ENCODE data around the gene AIRE. TPM values are rescaled to one million over a fixed set of nuclear protein-coding genes. Genes with fewer than 3 reads are reported as not detected.
A peak's percentile ranks its signal among the peaks of the same experiment; 100 is the strongest.

Gene AIRE
- total RNA-seq, 6 donors from 2014 or later: not detected

DNA sequence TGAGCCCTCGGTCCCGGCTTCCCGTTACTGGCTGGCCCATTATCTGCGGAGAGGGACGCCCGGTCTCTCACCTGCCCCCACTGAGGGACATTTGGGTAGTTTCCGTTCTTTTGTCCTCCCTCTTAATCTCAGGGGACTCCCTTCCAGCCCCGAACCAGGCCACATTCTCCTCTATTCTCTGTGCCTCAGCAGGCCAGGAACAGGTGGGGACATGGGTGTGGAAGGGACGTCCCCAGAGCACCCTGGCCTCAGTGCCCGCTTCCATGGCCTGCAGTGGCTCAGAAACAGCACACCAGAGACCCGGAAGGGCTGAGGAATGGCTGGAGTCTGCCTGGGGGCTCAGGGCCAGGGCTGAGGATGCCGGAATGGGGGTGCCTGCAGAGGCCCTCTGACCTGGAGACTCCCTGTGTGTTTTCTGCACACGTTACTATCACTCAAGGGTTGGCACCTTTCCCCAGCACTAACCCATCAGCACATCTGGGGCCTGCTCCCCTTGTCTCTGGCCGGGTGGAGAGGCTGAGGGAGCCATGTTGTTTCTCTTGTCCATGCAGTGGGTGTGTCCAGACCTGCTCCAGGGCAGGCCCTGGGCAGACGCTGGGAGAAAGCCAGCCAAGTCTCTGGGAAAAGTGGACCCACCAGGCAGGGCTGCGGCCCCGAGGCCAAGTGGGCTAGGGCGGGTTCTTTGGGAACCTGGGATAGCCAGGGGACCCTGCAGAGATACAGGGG, 14.0 kb upstream of the AIRE start:
- no peaks in the 10 kb centered on the region for H3K36me3 ChIP-seq
- WGBS, 2 donors: 87 to 96% methylated on average over 13 to 18 of the region's 18 CpGs
- no peaks in the 10 kb centered on the region for H3K4me1 ChIP-seq
- H3K4me3 ChIP-seq: no peak overlapping the region
- TF ChIP-seq POLR2AphosphoS5 (IDR thresholded peaks at IDR 0.05) (no peak), EP300 (IDR thresholded peaks at IDR 0.05) (no peak), POLR2A (IDR thresholded peaks at IDR 0.05) (no peak)
- TF ChIP-seq, protein P1, sequence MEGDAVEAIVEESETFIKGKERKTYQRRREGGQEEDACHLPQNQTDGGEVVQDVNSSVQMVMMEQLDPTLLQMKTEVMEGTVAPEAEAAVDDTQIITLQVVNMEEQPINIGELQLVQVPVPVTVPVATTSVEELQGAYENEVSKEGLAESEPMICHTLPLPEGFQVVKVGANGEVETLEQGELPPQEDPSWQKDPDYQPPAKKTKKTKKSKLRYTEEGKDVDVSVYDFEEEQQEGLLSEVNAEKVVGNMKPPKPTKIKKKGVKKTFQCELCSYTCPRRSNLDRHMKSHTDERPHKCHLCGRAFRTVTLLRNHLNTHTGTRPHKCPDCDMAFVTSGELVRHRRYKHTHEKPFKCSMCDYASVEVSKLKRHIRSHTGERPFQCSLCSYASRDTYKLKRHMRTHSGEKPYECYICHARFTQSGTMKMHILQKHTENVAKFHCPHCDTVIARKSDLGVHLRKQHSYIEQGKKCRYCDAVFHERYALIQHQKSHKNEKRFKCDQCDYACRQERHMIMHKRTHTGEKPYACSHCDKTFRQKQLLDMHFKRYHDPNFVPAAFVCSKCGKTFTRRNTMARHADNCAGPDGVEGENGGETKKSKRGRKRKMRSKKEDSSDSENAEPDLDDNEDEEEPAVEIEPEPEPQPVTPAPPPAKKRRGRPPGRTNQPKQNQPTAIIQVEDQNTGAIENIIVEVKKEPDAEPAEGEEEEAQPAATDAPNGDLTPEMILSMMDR (IDR thresholded peaks at IDR 0.05): no peak
- no peak overlapping the region for H3K27ac ChIP-seq
- ATAC-seq (ENCODE audit: low FRiP score in 2 of 2) (peak in 1 of 2 donors; percentile 34), DNase-seq (no peak)
- H3K9me3 ChIP-seq: no peaks in the 10 kb centered on the region
- no peaks in the 10 kb centered on the region for H3K27me3 ChIP-seq

GRCh38 chr21:44272284-44272858, 13.3 kb upstream of the AIRE start:
- ATAC-seq (ENCODE audit: low FRiP score in 2 of 2): peak in 1 of 2 donors; percentile 34
- no peaks in the 10 kb centered on the region for H3K9me3 ChIP-seq
- H3K4me1 ChIP-seq: no peaks in the 10 kb centered on the region
- no peaks in the 10 kb centered on the region for H3K36me3 ChIP-seq
- H3K4me3 ChIP-seq: no peak overlapping the region
- TF ChIP-seq POLR2AphosphoS5 (IDR thresholded peaks at IDR 0.05) (no peak), POLR2A (IDR thresholded peaks at IDR 0.05) (no peak), EP300 (IDR thresholded peaks at IDR 0.05) (no peak)
- TF ChIP-seq, protein P1 (IDR thresholded peaks at IDR 0.05): no peak
- WGBS, 2 donors: 70 to 89% methylated on average over 2 to 16 of the region's 18 CpGs
- H3K27me3 ChIP-seq: no peaks in the 10 kb centered on the region
- no peak for DNase-seq
- no peak overlapping the region for H3K27ac ChIP-seq

GRCh38 chr21:44273046-44273445, 12.6 kb upstream of the AIRE start:
- Histone ChIP-seq H3K27ac (no peak overlapping the region), H3K4me1 (no peaks in the 10 kb centered on the region), H3K27me3 (no peaks in the 10 kb centered on the region), H3K36me3 (no peaks in the 10 kb centered on the region), H3K4me3 (no peak overlapping the region), H3K9me3 (no peaks in the 10 kb centered on the region)
- no peak for DNase-seq
- peak in 1 of 2 donors; percentile 58 for ATAC-seq (ENCODE audit: low FRiP score in 2 of 2)
- 87 to 100% methylated on average over 1 to 7 of the region's 7 CpGs for WGBS, 2 donors
- TF ChIP-seq POLR2A (IDR thresholded peaks at IDR 0.05) (no peak), POLR2AphosphoS5 (IDR thresholded peaks at IDR 0.05) (no peak), EP300 (IDR thresholded peaks at IDR 0.05) (no peak)
- TF ChIP-seq, protein P1 (IDR thresholded peaks at IDR 0.05): no peak

DNA sequence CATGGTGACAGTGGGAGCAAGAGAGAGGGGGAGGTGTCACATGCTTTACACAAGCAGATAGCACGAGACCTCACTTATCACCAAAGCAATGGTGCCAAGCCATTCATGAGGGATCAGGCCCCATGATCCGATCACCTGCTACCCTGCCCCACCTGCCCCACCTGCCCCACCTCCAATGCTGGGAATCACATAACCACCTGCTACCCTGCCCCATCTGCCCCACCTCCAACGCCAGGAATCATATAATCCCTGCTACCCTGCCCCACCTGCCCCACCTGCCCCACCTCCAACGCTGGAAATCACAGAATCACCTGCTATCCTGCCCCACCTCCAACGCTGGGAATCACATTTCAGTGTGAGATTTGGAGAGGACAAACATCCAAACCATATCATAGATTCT, 10.6 kb upstream of the AIRE start:
- H3K36me3 ChIP-seq: no peaks in the 10 kb centered on the region
- no peak for DNase-seq
- no peak overlapping the region for H3K4me3 ChIP-seq
- H3K4me1 ChIP-seq: no peaks in the 10 kb centered on the region
- TF ChIP-seq EP300 (IDR thresholded peaks at IDR 0.05) (no peak), POLR2AphosphoS5 (IDR thresholded peaks at IDR 0.05) (no peak), POLR2A (IDR thresholded peaks at IDR 0.05) (no peak)
- TF ChIP-seq, protein P1 (IDR thresholded peaks at IDR 0.05): no peak
- 72 to 80% methylated on average over 4 to 5 of the region's 5 CpGs for WGBS, 2 donors
- no peaks in the 10 kb centered on the region for H3K27me3 ChIP-seq
- no peak for ATAC-seq (ENCODE audit: low FRiP score in 2 of 2)
- no peak overlapping the region for H3K27ac ChIP-seq
- no peaks in the 10 kb centered on the region for H3K9me3 ChIP-seq

Measured in upper lobe of left lung (tissue), 6 donors.